ENCODE measurements around the gene NR3C1. TPM values are rescaled to one million over a fixed set of nuclear protein-coding genes. Genes with fewer than 3 reads are reported as not detected.

The NR3C1 gene
- total RNA-seq, 2 experiments from 2014 or later, result 54.9 to 55.5 TPM

DNA sequence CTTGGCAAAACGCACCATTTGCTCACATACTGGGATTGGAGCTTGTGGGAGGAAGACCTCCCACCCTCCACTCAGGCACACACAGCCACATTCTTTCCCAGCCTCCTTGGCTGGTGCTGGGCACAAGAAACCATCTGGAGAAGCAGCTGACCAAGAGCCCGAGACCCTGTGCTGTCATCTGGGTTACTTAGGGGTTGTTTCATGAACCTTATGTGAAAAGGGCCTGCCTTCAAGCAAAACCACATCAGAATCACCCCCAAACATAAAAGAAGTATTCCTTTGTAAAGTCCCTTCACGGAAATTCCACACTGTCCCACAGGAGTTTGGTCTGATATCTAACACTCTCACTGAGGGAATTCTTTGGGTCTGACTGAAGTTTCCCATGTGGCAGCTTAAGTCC, 172.1 kb downstream of the NR3C1 start:
- H3K9me3 Mint-ChIP-seq (ENCODE audit: insufficient read depth), result no peaks in the 10 kb centered on the region
- no peak for ATAC-seq
- CTCF ChIA-PET, result interaction anchor here (1.1 kb wide), 1 partner anchor 22 kb away, joined by 3 read pairs; no protein-coding TSS in a partner anchor
- DNase-seq, result no peak
- no peak overlapping the region for H3K4me3 Mint-ChIP-seq
- H3K27me3 Mint-ChIP-seq (ENCODE audit: low read depth), result no peaks in the 10 kb centered on the region
- H3K4me1 Mint-ChIP-seq (ENCODE audit: low read depth), result peaks cover 27% of the 10 kb centered on the region
- POLR2A ChIA-PET, result interaction anchor here (1.8 kb wide), 1 partner anchor 10 kb away, joined by 5 read pairs; no protein-coding TSS in a partner anchor
- H3K36me3 Mint-ChIP-seq (ENCODE audit: low read depth), result no peaks in the 10 kb centered on the region
- peak overlapping the region; percentile 93 for H3K27ac Mint-ChIP-seq

DNA sequence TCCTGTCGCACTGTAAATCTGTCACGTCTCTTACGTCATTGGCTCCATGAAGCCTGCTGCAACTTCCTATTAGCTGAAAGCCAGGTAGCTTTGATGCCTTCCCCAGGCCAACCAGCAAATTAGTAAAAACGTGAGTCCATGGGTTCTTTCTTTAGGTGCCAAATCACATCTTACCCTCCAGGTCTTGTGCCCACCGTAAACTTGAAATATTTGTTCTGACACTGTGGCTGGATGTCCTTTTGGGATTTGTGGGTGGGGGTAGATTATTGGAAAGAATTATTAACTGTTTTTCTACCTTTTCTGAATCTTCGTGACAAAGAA, 172.8 kb downstream of the NR3C1 start:
- H3K36me3 Mint-ChIP-seq (ENCODE audit: low read depth), result peaks cover 2% of the 10 kb centered on the region
- peak overlapping the region; percentile 93 for H3K27ac Mint-ChIP-seq
- H3K4me3 Mint-ChIP-seq, result no peak overlapping the region
- H3K4me1 Mint-ChIP-seq (ENCODE audit: low read depth), result peaks cover 27% of the 10 kb centered on the region
- ChIA-PET CTCF (interaction anchor here (1.0 to 3.5 kb wide), 3 partner anchors 8 to 173 kb away, joined by 3 to 19 read pairs (median 4); partner anchors contain the start of gene NR3C1), POLR2A (interaction anchor here (1.7 to 1.8 kb wide), 2 partner anchors 9 to 228 kb away, joined by 5 to 6 read pairs; no protein-coding TSS in a partner anchor)
- ATAC-seq, result no peak
- no peaks in the 10 kb centered on the region for H3K27me3 Mint-ChIP-seq (ENCODE audit: low read depth)
- no peak for DNase-seq
- no peaks in the 10 kb centered on the region for H3K9me3 Mint-ChIP-seq (ENCODE audit: insufficient read depth)

DNA sequence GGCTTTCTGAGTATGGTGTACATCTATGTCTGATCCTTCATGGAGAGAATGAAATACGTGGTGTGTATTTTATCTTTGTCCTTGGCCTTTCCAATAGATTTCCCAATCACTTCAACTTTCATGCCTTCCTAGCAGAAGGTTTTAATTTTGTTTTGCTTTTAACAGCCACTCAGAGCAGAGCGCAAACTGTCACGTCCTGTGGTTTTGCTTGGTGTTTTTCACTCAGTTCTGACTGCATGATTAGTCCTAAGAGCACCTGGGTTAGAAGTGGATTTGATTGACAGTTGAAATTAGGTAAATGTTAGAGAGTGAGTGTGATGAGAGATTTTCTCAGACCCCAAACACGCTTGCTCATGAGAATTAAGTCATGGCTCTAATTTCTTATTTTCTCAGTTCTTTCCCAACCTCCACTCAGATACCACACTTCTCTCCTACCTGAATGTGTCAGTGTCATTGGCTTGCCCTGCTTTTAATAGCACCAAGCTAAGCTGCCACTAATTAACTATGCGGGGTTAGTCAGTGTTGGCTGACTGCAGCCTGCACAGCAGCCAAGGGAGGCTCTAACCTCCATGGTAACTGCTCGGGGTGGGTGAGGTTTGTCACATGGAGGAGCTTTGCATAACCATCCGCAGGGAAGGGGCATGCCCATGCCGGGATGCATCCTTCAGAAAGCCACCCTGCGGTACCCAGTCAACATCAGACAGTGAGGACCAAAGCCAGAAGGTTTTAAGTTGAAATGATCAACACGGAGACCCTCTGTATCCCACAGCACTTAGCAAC, 173.4 kb downstream of the NR3C1 start:
- ChIA-PET POLR2A (interaction anchor here (1.4 to 1.8 kb wide), 4 partner anchors 8 to 228 kb away, joined by 4 to 6 read pairs (median 6); partner anchors contain the start of gene NR3C1), CTCF (interaction anchor here (0.9 to 3.5 kb wide), 6 partner anchors 8 to 227 kb away, joined by 3 to 19 read pairs (median 5); partner anchors contain the start of gene NR3C1)
- ATAC-seq (peak; percentile 88), DNase-seq (peak; percentile 75)
- peaks cover 27% of the 10 kb centered on the region for H3K4me1 Mint-ChIP-seq (ENCODE audit: low read depth)
- H3K36me3 Mint-ChIP-seq (ENCODE audit: low read depth), result peaks cover 3% of the 10 kb centered on the region
- H3K27me3 Mint-ChIP-seq (ENCODE audit: low read depth), result no peaks in the 10 kb centered on the region
- H3K4me3 Mint-ChIP-seq, result peak overlapping the region; percentile 64
- H3K9me3 Mint-ChIP-seq (ENCODE audit: insufficient read depth), result no peaks in the 10 kb centered on the region
- peak overlapping the region; percentile 93 for H3K27ac Mint-ChIP-seq

DNA sequence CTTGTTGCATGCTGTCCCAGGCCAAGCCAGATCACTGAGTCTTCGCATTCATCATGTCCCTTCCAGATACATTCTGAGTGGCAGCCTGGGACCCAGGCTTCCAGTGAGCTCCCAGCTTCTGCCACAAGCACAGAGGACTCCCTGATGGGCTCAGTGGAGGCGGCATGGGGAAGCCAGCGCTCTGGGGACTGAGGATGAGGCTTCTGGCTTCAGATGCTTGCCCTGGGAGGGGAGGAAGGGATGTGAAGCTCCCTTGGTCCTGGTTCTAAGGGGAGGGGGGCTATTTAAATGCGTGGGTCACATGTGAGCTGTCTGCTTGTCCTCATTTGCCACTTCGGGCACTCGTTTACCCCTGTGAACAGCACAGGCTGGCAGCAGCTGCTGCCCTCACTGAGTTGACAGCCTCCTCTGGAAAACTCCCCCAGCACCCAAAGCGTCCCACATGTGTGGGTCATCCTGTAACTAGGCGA, 174.0 kb downstream of the NR3C1 start:
- Mint-ChIP-seq H3K4me1 (ENCODE audit: low read depth) (peaks cover 27% of the 10 kb centered on the region), H3K27me3 (ENCODE audit: low read depth) (no peaks in the 10 kb centered on the region), H3K27ac (peak overlapping the region; percentile 93), H3K36me3 (ENCODE audit: low read depth) (peaks cover 7% of the 10 kb centered on the region), H3K4me3 (peak overlapping the region; percentile 64), H3K9me3 (ENCODE audit: insufficient read depth) (no peaks in the 10 kb centered on the region)
- ChIA-PET CTCF (interaction anchor here (0.9 to 3.5 kb wide), 6 partner anchors 11 to 227 kb away, joined by 3 to 19 read pairs (median 4); partner anchors contain the start of gene NR3C1), POLR2A (interaction anchor here (1.4 to 1.8 kb wide), 5 partner anchors 8 to 227 kb away, joined by 4 to 6 read pairs (median 5); partner anchors contain the start of gene NR3C1)
- ATAC-seq, result peak; percentile 73
- no peak for DNase-seq

DNA sequence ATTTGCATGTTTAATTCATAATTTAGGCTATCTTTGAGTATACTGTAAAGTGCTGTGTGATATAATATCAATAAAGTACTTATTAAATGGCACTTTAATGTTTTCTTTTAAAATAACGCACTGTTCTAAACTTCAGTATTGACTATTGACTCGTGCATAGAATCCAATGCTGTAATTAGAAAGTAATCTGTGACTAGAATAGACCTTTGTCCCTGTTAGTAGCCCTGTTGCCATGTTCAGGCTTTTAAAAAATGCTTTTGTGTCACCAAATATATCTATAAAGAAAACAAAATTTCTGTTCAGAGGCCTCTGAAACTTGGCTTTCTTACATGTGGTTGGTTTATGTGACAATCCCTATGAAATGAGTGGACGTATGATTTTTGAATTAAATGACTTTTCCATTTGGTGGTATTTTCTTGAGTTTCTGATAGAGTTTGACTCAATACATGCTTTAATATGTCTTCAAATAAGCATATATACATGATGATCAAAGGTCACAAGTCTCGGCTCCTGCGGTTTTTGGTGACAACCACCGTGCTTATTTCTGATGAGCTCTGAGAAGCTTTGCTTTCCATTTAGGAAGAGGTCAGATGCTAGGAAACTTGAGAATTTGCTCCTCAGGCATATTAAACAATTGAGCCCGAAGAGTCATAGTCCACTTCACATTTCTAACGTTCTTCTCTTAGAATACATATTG, 174.7 kb downstream of the NR3C1 start:
- CTCF ChIA-PET, result interaction anchor here (0.9 to 3.5 kb wide), 5 partner anchors 10 to 226 kb away, joined by 3 to 19 read pairs (median 6); no protein-coding TSS in a partner anchor
- Mint-ChIP-seq H3K27ac (peak overlapping the region; percentile 93), H3K4me3 (no peak overlapping the region), H3K36me3 (ENCODE audit: low read depth) (peaks cover 10% of the 10 kb centered on the region), H3K9me3 (ENCODE audit: insufficient read depth) (no peaks in the 10 kb centered on the region), H3K4me1 (ENCODE audit: low read depth) (peaks cover 28% of the 10 kb centered on the region), H3K27me3 (ENCODE audit: low read depth) (no peaks in the 10 kb centered on the region)
- POLR2A ChIA-PET, result interaction anchor here (1.4 to 1.5 kb wide), 3 partner anchors 24 to 227 kb away, joined by 4 to 6 read pairs (median 4); partner anchors contain the start of gene NR3C1
- ATAC-seq (no peak), DNase-seq (peak; percentile 29)
